Caco-2 (cell line): Measurements from ENCODE around the gene MTAP. TPM values are rescaled to one million over a fixed set of nuclear protein-coding genes. Genes with fewer than 3 reads are reported as not detected.

Experiments
- BruUV-seq: library from RNA; stranded (reverse); fragments of 400-500 nt; replicated peaks from 2 replicates; lab custom pipeline; 2021; lab: Mats Ljungman, UMichigan
- CTCF ChIA-PET: fragments of 300-600 bp; sonication (Branson Sonifier 250); formaldehyde crosslinking; loops from one replicate; lab custom pipeline; 2022; ENCODE audit warnings: antibody characterized with exemption; lab: Charles Lee
- POLR2A ChIA-PET: fragments of 300-600 bp; sonication (Branson Sonifier 250); formaldehyde crosslinking; loops from one replicate; lab custom pipeline; 2022; ENCODE audit warnings: antibody characterized with exemption; lab: Charles Lee
- DNase-seq, 2 experiments: peaks; one replicate each; pipeline versions ENCODE4 v3.0.0 to v3.0.0-alpha.2; 2020 to 2022
- H3K27me3 ChIP-seq: replicated peaks from 2 replicates; pipeline ENCODE4 v1.6.0; 2011; ENCODE audit warnings: low read length; ENCODE audit not compliant: control insufficient read depth, insufficient read depth
- H3K36me3 ChIP-seq: 2 replicates; pipeline ENCODE4 v1.5.1; 2011; ENCODE audit warnings: low read length; ENCODE audit not compliant: control insufficient read depth, insufficient read depth
- H3K4me1 ChIP-seq: fragments of 250-450 bp; sonication (Bioruptor Pico); 2 replicates; pipeline ENCODE4 v1.5.1; 2020; ENCODE audit warnings: mild to moderate bottlenecking
- H3K4me3 ChIP-seq: 2 replicates; pipeline ENCODE4 v1.5.1; 2011; ENCODE audit warnings: low read depth, mild to moderate bottlenecking, control low read depth, low read length
- H3K9me3 ChIP-seq: fragments of 250-450 bp; sonication (Bioruptor Pico); 2 replicates; pipeline ENCODE4 v1.5.1; 2020; ENCODE audit warnings: mild to moderate bottlenecking, moderate library complexity
- H3K27ac Mint-ChIP-seq: one replicate; pipeline ENCODE4 v1.8.0; 2022; ENCODE audit warnings: mixed read lengths; ENCODE audit not compliant: unreplicated experiment
- H3K27me3 Mint-ChIP-seq: one replicate; pipeline ENCODE4 v1.8.0; 2022; ENCODE audit warnings: mixed read lengths; ENCODE audit not compliant: insufficient read depth, unreplicated experiment
- H3K36me3 Mint-ChIP-seq: one replicate; pipeline ENCODE4 v1.8.0; 2022; ENCODE audit warnings: mild to moderate bottlenecking, mixed read lengths; ENCODE audit not compliant: insufficient read depth, unreplicated experiment
- H3K4me1 Mint-ChIP-seq: one replicate; pipeline ENCODE4 v1.8.0; 2022; ENCODE audit warnings: low read depth, mixed read lengths; ENCODE audit not compliant: unreplicated experiment
- H3K4me3 Mint-ChIP-seq: one replicate; pipeline ENCODE4 v1.8.0; 2022; ENCODE audit warnings: mild to moderate bottlenecking, moderate library complexity, mixed read lengths; ENCODE audit not compliant: unreplicated experiment
- H3K9me3 Mint-ChIP-seq: one replicate; pipeline ENCODE4 v1.8.0; 2022; ENCODE audit warnings: mixed read lengths; ENCODE audit not compliant: unreplicated experiment
- intact Hi-C: fragments of 100-400 bp; cut with micrococcal nuclease; formaldehyde crosslinking; loops from one replicate; pipeline ENCODE4 v1.10.0; 2022; ENCODE audit not compliant: unreplicated experiment
- total RNA-seq: library from RNA; stranded (reverse); gene quantifications from 2 replicates; pipeline ENCODE4 v1.2.3, GENCODE V29; 2022
- TF ChIP-seq, protein P1 (sequence below), 2 experiments: fragments of 200-600 bp in 1 of 2; IDR thresholded peaks; 1 replicate in 1 of 2; 2 replicates in 1 of 2; pipeline versions ENCODE4 v1.5.1 to v1.8.0; 2011 to 2022; ENCODE audit warnings: antibody characterized with exemption in 1 of 2, control low read depth in 1 of 2, inconsistent platforms in 1 of 2, low read depth in 1 of 2, low read length in 1 of 2, mild to moderate bottlenecking in 1 of 2, moderate library complexity in 1 of 2; ENCODE audit not compliant: insufficient read depth in 1 of 2, severe bottlenecking in 1 of 2, unreplicated experiment in 1 of 2

The MTAP gene
- total RNA-seq, 1 experiment from 2014 or later = 53.3 TPM

DNA sequence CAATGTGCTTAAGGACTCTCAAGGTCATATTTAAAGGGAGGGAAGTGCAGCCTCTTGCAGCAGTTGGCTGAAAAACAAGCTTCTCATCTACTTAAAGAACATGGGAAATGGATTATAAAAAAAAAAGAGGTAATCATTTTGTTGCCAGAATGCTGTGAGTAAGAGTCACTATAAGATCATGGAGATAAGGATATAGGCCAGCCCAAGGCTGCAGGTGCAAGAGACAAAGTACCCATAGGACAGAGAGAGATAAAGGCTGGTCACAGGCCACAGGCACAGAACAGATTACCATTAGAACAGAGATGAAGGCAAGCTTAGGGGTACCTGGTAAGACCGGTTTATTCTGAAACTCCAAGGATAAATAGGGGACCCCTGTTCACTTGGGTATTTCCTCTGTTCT, 121.3 kb downstream of the MTAP start:
- ChIA-PET CTCF (no interaction called here), POLR2A (no interaction called here)
- BruUV-seq = no TSS peak
- no peaks in the 10 kb centered on the region for H3K36me3 Mint-ChIP-seq
- no peak overlapping the region for H3K4me3 Mint-ChIP-seq
- H3K4me1 Mint-ChIP-seq = no peaks in the 10 kb centered on the region
- H3K9me3 Mint-ChIP-seq = no peaks in the 10 kb centered on the region
- no peaks in the 10 kb centered on the region for H3K27me3 ChIP-seq
- TF ChIP-seq, protein P1, sequence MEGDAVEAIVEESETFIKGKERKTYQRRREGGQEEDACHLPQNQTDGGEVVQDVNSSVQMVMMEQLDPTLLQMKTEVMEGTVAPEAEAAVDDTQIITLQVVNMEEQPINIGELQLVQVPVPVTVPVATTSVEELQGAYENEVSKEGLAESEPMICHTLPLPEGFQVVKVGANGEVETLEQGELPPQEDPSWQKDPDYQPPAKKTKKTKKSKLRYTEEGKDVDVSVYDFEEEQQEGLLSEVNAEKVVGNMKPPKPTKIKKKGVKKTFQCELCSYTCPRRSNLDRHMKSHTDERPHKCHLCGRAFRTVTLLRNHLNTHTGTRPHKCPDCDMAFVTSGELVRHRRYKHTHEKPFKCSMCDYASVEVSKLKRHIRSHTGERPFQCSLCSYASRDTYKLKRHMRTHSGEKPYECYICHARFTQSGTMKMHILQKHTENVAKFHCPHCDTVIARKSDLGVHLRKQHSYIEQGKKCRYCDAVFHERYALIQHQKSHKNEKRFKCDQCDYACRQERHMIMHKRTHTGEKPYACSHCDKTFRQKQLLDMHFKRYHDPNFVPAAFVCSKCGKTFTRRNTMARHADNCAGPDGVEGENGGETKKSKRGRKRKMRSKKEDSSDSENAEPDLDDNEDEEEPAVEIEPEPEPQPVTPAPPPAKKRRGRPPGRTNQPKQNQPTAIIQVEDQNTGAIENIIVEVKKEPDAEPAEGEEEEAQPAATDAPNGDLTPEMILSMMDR (IDR thresholded peaks at IDR 0.05; ENCODE audit: insufficient read depth in 1 of 2, low read depth in 1 of 2, low read length in 1 of 2, severe bottlenecking in 1 of 2, unreplicated experiment in 1 of 2) = no peak
- H3K9me3 ChIP-seq = no peaks in the 10 kb centered on the region
- no peaks in the 10 kb centered on the region for H3K27me3 Mint-ChIP-seq
- no peak overlapping the region for H3K27ac Mint-ChIP-seq
- H3K36me3 ChIP-seq = no peaks in the 10 kb centered on the region
- H3K4me3 ChIP-seq = no peak overlapping the region
- intact Hi-C loops = no loop called here
- no peaks in the 10 kb centered on the region for H3K4me1 ChIP-seq
- DNase-seq = no peak

DNA sequence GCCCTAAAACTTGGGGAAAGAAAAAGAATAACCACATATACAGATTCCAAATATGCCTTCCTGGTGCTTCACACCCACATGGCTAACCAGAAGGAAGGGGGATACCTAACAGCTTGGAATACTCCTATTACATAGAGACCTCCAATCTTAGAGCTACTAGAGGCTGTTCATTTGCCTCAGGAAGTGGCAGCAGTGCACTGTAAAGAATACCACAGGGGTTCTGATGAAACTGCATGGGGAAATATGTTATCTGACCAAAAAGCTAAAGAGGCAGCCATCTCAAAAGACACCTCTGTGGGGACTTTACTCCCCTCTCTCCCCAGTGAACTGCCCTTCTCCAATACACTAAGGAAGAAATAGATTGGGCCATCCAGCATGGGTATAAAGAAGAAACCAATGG, 125.3 kb downstream of the MTAP start:
- no peaks in the 10 kb centered on the region for H3K27me3 Mint-ChIP-seq
- no TSS peak for BruUV-seq
- no peaks in the 10 kb centered on the region for H3K27me3 ChIP-seq
- H3K4me1 Mint-ChIP-seq = no peaks in the 10 kb centered on the region
- intact Hi-C loops = no loop called here
- H3K36me3 Mint-ChIP-seq = no peaks in the 10 kb centered on the region
- no peak overlapping the region for H3K27ac Mint-ChIP-seq
- H3K4me1 ChIP-seq = no peaks in the 10 kb centered on the region
- ChIA-PET POLR2A (no interaction called here), CTCF (no interaction called here)
- H3K4me3 Mint-ChIP-seq = no peak overlapping the region
- no peaks in the 10 kb centered on the region for H3K9me3 Mint-ChIP-seq
- H3K4me3 ChIP-seq = no peak overlapping the region
- H3K36me3 ChIP-seq = no peaks in the 10 kb centered on the region
- TF ChIP-seq, protein P1 (IDR thresholded peaks at IDR 0.05; ENCODE audit: insufficient read depth in 1 of 2, low read depth in 1 of 2, low read length in 1 of 2, severe bottlenecking in 1 of 2, unreplicated experiment in 1 of 2) = no peak
- H3K9me3 ChIP-seq = no peaks in the 10 kb centered on the region
- DNase-seq = no peak

DNA sequence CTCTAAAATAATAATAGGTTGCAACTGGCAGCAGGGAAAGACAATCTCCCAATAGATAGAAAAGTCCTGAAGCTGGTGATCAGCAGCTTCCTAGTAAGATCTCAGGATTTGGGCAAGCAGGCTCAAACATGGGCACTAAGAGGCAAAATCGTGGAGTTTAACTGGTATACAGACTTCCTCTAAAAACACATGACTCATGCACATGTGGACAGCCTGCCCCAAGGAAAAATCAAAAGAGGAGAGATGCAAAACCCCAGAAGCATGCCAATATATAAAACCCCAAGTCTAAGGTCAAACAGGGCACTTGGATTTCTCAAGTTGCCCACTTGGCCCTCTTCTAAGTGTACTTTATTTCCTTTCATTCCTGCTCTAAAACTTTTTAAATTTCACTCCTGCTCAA, 129.0 kb downstream of the MTAP start:
- H3K4me3 Mint-ChIP-seq = no peak overlapping the region
- no peaks in the 10 kb centered on the region for H3K4me1 Mint-ChIP-seq
- H3K36me3 Mint-ChIP-seq = no peaks in the 10 kb centered on the region
- TF ChIP-seq, protein P1 (IDR thresholded peaks at IDR 0.05; ENCODE audit: insufficient read depth in 1 of 2, low read depth in 1 of 2, low read length in 1 of 2, severe bottlenecking in 1 of 2, unreplicated experiment in 1 of 2) = no peak
- Histone ChIP-seq H3K9me3 (no peaks in the 10 kb centered on the region), H3K36me3 (no peaks in the 10 kb centered on the region), H3K4me1 (no peaks in the 10 kb centered on the region), H3K27me3 (no peaks in the 10 kb centered on the region), H3K4me3 (no peak overlapping the region)
- H3K27me3 Mint-ChIP-seq = no peaks in the 10 kb centered on the region
- BruUV-seq = no TSS peak
- intact Hi-C loops = no loop called here
- no peak for DNase-seq
- ChIA-PET POLR2A (no interaction called here), CTCF (no interaction called here)
- H3K9me3 Mint-ChIP-seq = no peaks in the 10 kb centered on the region
- no peak overlapping the region for H3K27ac Mint-ChIP-seq
